ENCODE measurements around the gene TH. TPM values are rescaled to one million over a fixed set of nuclear protein-coding genes. Genes with fewer than 3 reads are reported as not detected.

Gene TH
- total and polyA plus RNA-seq, 2 of the 8 experiments (the other 6 are each of a cell fraction or from before 2014, with no cell fraction given) = 0.09 TPM; not detected in 1

- TF ChIP-seq CHD7 (IDR thresholded peaks at IDR 0.05; ENCODE audit: insufficient replicate concordance, low read length) (no peak), MAX (IDR thresholded peaks at IDR 0.05) (no peak), SRF (IDR thresholded peaks at IDR 0.05; ENCODE audit: low read depth, low read length) (no peak), CTCF (IDR thresholded peaks at IDR 0.05; ENCODE audit: control extremely low read depth in 1 of 3, insufficient read depth in 1 of 3, low read depth in 1 of 3, low read length in 3 of 3) (no peak), PHF8 (conservative IDR thresholded peaks at IDR 0.05; ENCODE audit: low read depth, low read length) (no peak), SP2 (IDR thresholded peaks at IDR 0.05; ENCODE audit: low read length) (no peak), RXRA (IDR thresholded peaks at IDR 0.05; ENCODE audit: insufficient read depth, low read depth, low read length) (no peak), BACH1 (IDR thresholded peaks at IDR 0.05; ENCODE audit: low read length) (no peak)
These were observed 29.4 kb upstream of the TH start (continued) for GRCh38 chr11:2200957-2201519.
